ENCODE data around the gene DNTTIP2. TPM values are rescaled to one million over a fixed set of nuclear protein-coding genes. Genes with fewer than 3 reads are reported as not detected.
A peak's percentile ranks its signal among the peaks of the same experiment; 100 is the strongest.

DNTTIP2 gene
- total RNA-seq, 1 experiment from 2014 or later, result 66.1 TPM

- POLR2A ChIA-PET, result no interaction called here
- Histone ChIP-seq H3K4me2 (ENCODE audit: low read length) (peak overlapping the region; percentile 47), H3K36me3 (ENCODE audit: control insufficient read depth in 1 of 2, insufficient read depth in 2 of 2, low read length in 2 of 2) (no peaks in the 10 kb centered on the region), H3K27ac (ENCODE audit: low read depth, low read length) (no peak overlapping the region), H3K79me2 (ENCODE audit: insufficient read depth, low read length) (no peaks in the 10 kb centered on the region), H2AFZ (ENCODE audit: low read depth, low read length, poor library complexity, severe bottlenecking) (no peak overlapping the region), H3K4me1 (ENCODE audit: control insufficient read depth in 1 of 2, insufficient read depth in 2 of 2, low read length in 2 of 2) (peaks cover 0 to 26% of the 10 kb centered on the region in 2 experiments; a peak in 3 of 4 replicates), H3K4me3 (replicated peaks in 1 of 2; ENCODE audit: low read depth in 1 of 2, low read length in 2 of 2) (no peak overlapping the region; a peak in 1 of 4 replicates), H3K9ac (ENCODE audit: low read length) (no peak overlapping the region), H3K9me3 (ENCODE audit: control insufficient read depth in 1 of 2, insufficient read depth in 1 of 2, low read depth in 1 of 2, low read length in 2 of 2) (no peaks in the 10 kb centered on the region), H3K9me2 (ENCODE audit: insufficient read depth) (no peaks in the 10 kb centered on the region), H3K27me3 (ENCODE audit: insufficient read depth, low read length) (no peaks in the 10 kb centered on the region), H4K20me1 (ENCODE audit: insufficient read depth) (no peaks in the 10 kb centered on the region)
- CTCF ChIA-PET, result interaction anchor here (0.9 to 2.9 kb wide), 2 partner anchors 9 to 193 kb away, joined by 4 to 10 read pairs; no protein-coding TSS in a partner anchor
- no TSS peak for BruUV-seq (replicated peaks)
- RAD21 ChIA-PET (ENCODE audit: low non-redundant PET in 1 of 2, low total read pairs in 2 of 2, uncharacterized antibody in 2 of 2, unreplicated experiment in 2 of 2), result interaction anchor here in 1 of 2 experiments (1.6 kb wide), 1 partner anchor 193 kb away, joined by 4 read pairs; no protein-coding TSS in a partner anchor
- intact Hi-C loops (cut with micrococcal nuclease), result no loop called here
- DNase-seq (ENCODE audit: low read depth, low spot score) (no peak), ATAC-seq (peak; percentile 55; the same call in 1 of the 2 replicates)
- TF ChIP-seq CBX3 (IDR thresholded peaks at IDR 0.05; ENCODE audit: low read depth) (no peak), POLR2AphosphoS5 (IDR thresholded peaks at IDR 0.05; ENCODE audit: low read depth, low read length) (no peak), EZH2 (IDR thresholded peaks at IDR 0.05) (no peak), ZNF274 (IDR thresholded peaks at IDR 0.05; ENCODE audit: low read depth, low read length) (no peak), SRF (IDR thresholded peaks at IDR 0.05; ENCODE audit: low read depth) (no peak), POLR2A (IDR thresholded peaks at IDR 0.05; ENCODE audit: borderline replicate concordance, extremely low read depth, insufficient read depth, insufficient read length) (no peak), YY1 (IDR thresholded peaks at IDR 0.05; ENCODE audit: extremely low read depth, insufficient replicate concordance, low read depth, low read length) (no peak), EZH2phosphoT487 (IDR thresholded peaks at IDR 0.05; ENCODE audit: borderline replicate concordance) (no peak), ATF3 (IDR thresholded peaks at IDR 0.05) (no peak), JUND (IDR thresholded peaks at IDR 0.05) (peak; percentile 13; the same call in 1 of the 2 replicates), CEBPB (IDR thresholded peaks at IDR 0.05; ENCODE audit: low read depth) (no peak), TCF7L2 (IDR thresholded peaks at IDR 0.05; ENCODE audit: borderline replicate concordance, extremely low read depth, insufficient read depth, insufficient read length) (no peak), ELF1 (IDR thresholded peaks at IDR 0.05; ENCODE audit: borderline replicate concordance, low read depth) (no peak), FOSL1 (IDR thresholded peaks at IDR 0.05; ENCODE audit: low read depth) (0 out of 2 replicates have a peak, but pooled peaks have one; percentile 4), RAD21 (IDR thresholded peaks at IDR 0.05; ENCODE audit: low read depth) (no peak), SP1 (IDR thresholded peaks at IDR 0.05; ENCODE audit: low read depth) (peak; percentile 10; the same call in 1 of the 2 replicates), MAX (IDR thresholded peaks at IDR 0.05) (no peak), ZFX (IDR thresholded peaks at IDR 0.05) (no peak), CTCF (IDR thresholded peaks at IDR 0.05 in 2 of 3, conservative IDR thresholded peaks at IDR 0.05 in 1 of 3; ENCODE audit: borderline replicate concordance in 1 of 3, insufficient read depth in 1 of 3, low read depth in 2 of 3, low read length in 2 of 3) (no peak), ZBTB33 (IDR thresholded peaks at IDR 0.05; ENCODE audit: extremely low read depth, insufficient replicate concordance, low read length) (no peak)
Observed at GRCh38 chr1:93822730-93823425, 56.1 kb downstream of the DNTTIP2 start.

All from HCT116 (cell line).